Uterus (tissue), 2 donors: ENCODE measurements around the gene PTRH2.

Experiments
- POLR2A ChIP-seq, 2 donors: fragments of 450-650 bp; IDR thresholded peaks; one replicate each; pipeline ENCODE4 v1.6.1; 2016; ENCODE audit warnings: antibody characterized with exemption in 2 of 2, mild to moderate bottlenecking in 1 of 2, moderate library complexity in 1 of 2
- TF ChIP-seq, protein P1 (sequence below), 4 experiments: fragments of 200-600 bp in 2 of 4; fragments of 450-650 bp in 2 of 4; sonication (generic) in 2 of 4; IDR thresholded peaks; one replicate each; pipeline ENCODE4 v1.5.1; 2016 to 2019; ENCODE audit warnings: antibody characterized with exemption in 4 of 4, mild to moderate bottlenecking in 2 of 4, moderate library complexity in 1 of 4

DNA sequence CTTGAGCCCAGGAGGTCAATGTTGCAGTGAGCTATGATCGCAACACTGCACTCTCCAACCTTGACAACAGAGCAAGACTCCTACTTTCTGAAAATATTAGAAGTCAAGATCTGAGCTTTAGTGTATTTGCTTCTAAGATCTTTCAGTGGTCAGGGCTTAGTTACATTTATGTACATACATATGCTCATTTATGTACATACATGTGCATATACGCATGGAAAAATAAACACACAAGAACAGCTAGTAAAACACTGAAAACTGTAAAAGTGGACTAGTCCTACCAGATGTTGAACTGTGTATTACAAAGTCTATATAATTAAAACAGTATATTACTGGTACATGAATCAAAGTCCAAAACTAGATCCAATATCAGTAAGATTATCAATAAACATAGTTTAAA, 28.3 kb downstream of the PTRH2 start:
- TF ChIP-seq, protein P1, sequence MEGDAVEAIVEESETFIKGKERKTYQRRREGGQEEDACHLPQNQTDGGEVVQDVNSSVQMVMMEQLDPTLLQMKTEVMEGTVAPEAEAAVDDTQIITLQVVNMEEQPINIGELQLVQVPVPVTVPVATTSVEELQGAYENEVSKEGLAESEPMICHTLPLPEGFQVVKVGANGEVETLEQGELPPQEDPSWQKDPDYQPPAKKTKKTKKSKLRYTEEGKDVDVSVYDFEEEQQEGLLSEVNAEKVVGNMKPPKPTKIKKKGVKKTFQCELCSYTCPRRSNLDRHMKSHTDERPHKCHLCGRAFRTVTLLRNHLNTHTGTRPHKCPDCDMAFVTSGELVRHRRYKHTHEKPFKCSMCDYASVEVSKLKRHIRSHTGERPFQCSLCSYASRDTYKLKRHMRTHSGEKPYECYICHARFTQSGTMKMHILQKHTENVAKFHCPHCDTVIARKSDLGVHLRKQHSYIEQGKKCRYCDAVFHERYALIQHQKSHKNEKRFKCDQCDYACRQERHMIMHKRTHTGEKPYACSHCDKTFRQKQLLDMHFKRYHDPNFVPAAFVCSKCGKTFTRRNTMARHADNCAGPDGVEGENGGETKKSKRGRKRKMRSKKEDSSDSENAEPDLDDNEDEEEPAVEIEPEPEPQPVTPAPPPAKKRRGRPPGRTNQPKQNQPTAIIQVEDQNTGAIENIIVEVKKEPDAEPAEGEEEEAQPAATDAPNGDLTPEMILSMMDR (IDR thresholded peaks at IDR 0.05), result no peak
- TF ChIP-seq POLR2A (IDR thresholded peaks at IDR 0.05), result no peak
